ENCODE results near the gene ST6GALNAC3.

ST6GALNAC3 gene

DNA sequence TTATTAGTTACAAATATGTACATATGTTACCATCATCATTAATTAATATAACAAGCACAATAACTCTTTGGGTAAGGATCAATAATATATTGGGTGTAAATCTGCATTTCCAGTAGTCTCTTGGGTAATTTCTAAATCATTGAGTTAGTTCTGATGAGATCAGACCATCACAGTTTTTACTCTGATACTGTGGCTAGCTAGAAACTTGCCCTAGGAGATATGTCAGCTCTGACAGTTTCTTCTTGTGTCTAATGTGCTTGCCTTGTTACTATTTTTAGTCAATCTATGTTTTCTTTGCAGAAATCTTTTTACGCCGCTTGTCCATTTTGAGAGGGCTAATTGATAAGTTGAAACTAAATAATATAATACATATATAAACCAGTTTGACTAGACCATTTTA, 507.2 kb downstream of the ST6GALNAC3 start:
- TF ChIP-seq ARNT (IDR thresholded peaks at IDR 0.05) (no peak), ELF4 (IDR thresholded peaks at IDR 0.05) (no peak), FOXK2 (IDR thresholded peaks at IDR 0.05) (no peak), FOXA1 (IDR thresholded peaks at IDR 0.05) (no peak), SUZ12 (IDR thresholded peaks at IDR 0.05) (no peak), BHLHE40 (IDR thresholded peaks at IDR 0.05; ENCODE audit: borderline replicate concordance) (no peak), ZNF384 (IDR thresholded peaks at IDR 0.05) (no peak), FOXM1 (IDR thresholded peaks at IDR 0.05; ENCODE audit: borderline replicate concordance) (no peak)
- no peak for DNase-seq (ENCODE audit: extremely low spot score)
- ChIA-PET POLR2A (no interaction called here), CTCF (no interaction called here)

- CTCF ChIA-PET = no interaction called here
- TF ChIP-seq FOXM1 (IDR thresholded peaks at IDR 0.05; ENCODE audit: borderline replicate concordance) (no peak), BHLHE40 (IDR thresholded peaks at IDR 0.05; ENCODE audit: borderline replicate concordance) (no peak)
- no peak for DNase-seq (ENCODE audit: extremely low spot score)
- POLR2A ChIA-PET = no interaction called here
Observed at GRCh38 chr1:76583235-76583868, 508.8 kb downstream of the ST6GALNAC3 start.

- no peak for DNase-seq (ENCODE audit: extremely low spot score)
- POLR2A ChIA-PET = no interaction called here
- no peak for TF ChIP-seq FOXM1 (IDR thresholded peaks at IDR 0.05; ENCODE audit: borderline replicate concordance)
- no peak for TF ChIP-seq BHLHE40 (IDR thresholded peaks at IDR 0.05; ENCODE audit: borderline replicate concordance)
- TF ChIP-seq SUZ12 (IDR thresholded peaks at IDR 0.05) = no peak
- no peak for TF ChIP-seq TARDBP (IDR thresholded peaks at IDR 0.05)
- no peak for TF ChIP-seq L3MBTL2 (conservative IDR thresholded peaks at IDR 0.05)
- TF ChIP-seq ELF4 (IDR thresholded peaks at IDR 0.05) = no peak
- no peak for TF ChIP-seq LEF1 (IDR thresholded peaks at IDR 0.05; ENCODE audit: borderline replicate concordance)
- no peak for TF ChIP-seq HDGF (IDR thresholded peaks at IDR 0.05; ENCODE audit: borderline replicate concordance)
- TF ChIP-seq ARNT (IDR thresholded peaks at IDR 0.05) = no peak
- no peak for TF ChIP-seq PKNOX1 (IDR thresholded peaks at IDR 0.05)
- no peak for TF ChIP-seq CTBP1 (IDR thresholded peaks at IDR 0.05; ENCODE audit: borderline replicate concordance)
- no peak for TF ChIP-seq FOXA1 (IDR thresholded peaks at IDR 0.05)
- no peak for TF ChIP-seq SP1 (IDR thresholded peaks at IDR 0.05)
- no peak for TF ChIP-seq NFRKB (IDR thresholded peaks at IDR 0.05)
- no peak for TF ChIP-seq ZNF384 (IDR thresholded peaks at IDR 0.05)
- no peak for TF ChIP-seq FOXK2 (IDR thresholded peaks at IDR 0.05)
- CTCF ChIA-PET = no interaction called here
Observed at GRCh38 chr1:76583875-76584477, 509.4 kb downstream of the ST6GALNAC3 start.

GRCh38 chr1:76585980-76586674, 511.6 kb downstream of the ST6GALNAC3 start:
- CTCF ChIA-PET = no interaction called here
- POLR2A ChIA-PET = no interaction called here
- DNase-seq (ENCODE audit: extremely low spot score) = no peak

GRCh38 chr1:76587212-76587611, 512.7 kb downstream of the ST6GALNAC3 start:
- ChIA-PET CTCF (no interaction called here), POLR2A (no interaction called here)
- no peak for DNase-seq (ENCODE audit: extremely low spot score)
- TF ChIP-seq FOXK2 (IDR thresholded peaks at IDR 0.05) = no peak

More at GRCh38 chr1:76585980-76586674, 511.6 kb downstream of the ST6GALNAC3 start:
- TF ChIP-seq PKNOX1 (IDR thresholded peaks at IDR 0.05) = no peak
- TF ChIP-seq SP1 (IDR thresholded peaks at IDR 0.05) = no peak
- no peak for TF ChIP-seq LEF1 (IDR thresholded peaks at IDR 0.05; ENCODE audit: borderline replicate concordance)
- TF ChIP-seq ZNF384 (IDR thresholded peaks at IDR 0.05) = no peak
- TF ChIP-seq FOXM1 (IDR thresholded peaks at IDR 0.05; ENCODE audit: borderline replicate concordance) = no peak
- TF ChIP-seq L3MBTL2 (conservative IDR thresholded peaks at IDR 0.05) = no peak
- TF ChIP-seq NFRKB (IDR thresholded peaks at IDR 0.05) = no peak
- TF ChIP-seq TARDBP (IDR thresholded peaks at IDR 0.05) = no peak
- TF ChIP-seq CTBP1 (IDR thresholded peaks at IDR 0.05; ENCODE audit: borderline replicate concordance) = no peak

DNA sequence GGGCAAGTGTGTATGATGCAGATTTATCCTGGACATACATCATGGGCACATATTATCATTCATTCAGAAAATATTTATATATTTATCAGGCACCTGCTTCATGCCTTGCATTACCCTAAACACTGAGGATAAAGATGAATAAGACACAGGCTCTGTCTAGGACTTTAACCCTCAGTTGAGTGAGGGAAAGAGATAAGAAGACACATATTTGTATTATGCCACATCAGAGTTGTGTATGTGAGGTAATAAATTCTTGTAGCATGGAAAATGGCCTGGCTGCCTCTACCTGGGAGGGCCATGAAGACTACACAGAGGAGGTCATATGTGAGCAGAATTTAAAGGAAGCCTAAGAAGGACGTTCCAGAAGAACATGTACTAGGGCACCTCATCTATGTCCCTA, 516.9 kb downstream of the ST6GALNAC3 start:
- ChIA-PET CTCF (no interaction called here), POLR2A (no interaction called here)
- no peak for DNase-seq (ENCODE audit: extremely low spot score)
- no peak for TF ChIP-seq SP1 (IDR thresholded peaks at IDR 0.05)
- TF ChIP-seq ZNF384 (IDR thresholded peaks at IDR 0.05) = no peak
- TF ChIP-seq BHLHE40 (IDR thresholded peaks at IDR 0.05; ENCODE audit: borderline replicate concordance) = no peak
- TF ChIP-seq FOXA1 (IDR thresholded peaks at IDR 0.05) = no peak
- no peak for TF ChIP-seq HDGF (IDR thresholded peaks at IDR 0.05; ENCODE audit: borderline replicate concordance)
- no peak for TF ChIP-seq NFRKB (IDR thresholded peaks at IDR 0.05)
- TF ChIP-seq CTBP1 (IDR thresholded peaks at IDR 0.05; ENCODE audit: borderline replicate concordance) = no peak
- no peak for TF ChIP-seq FOXM1 (IDR thresholded peaks at IDR 0.05; ENCODE audit: borderline replicate concordance)
- no peak for TF ChIP-seq LEF1 (IDR thresholded peaks at IDR 0.05; ENCODE audit: borderline replicate concordance)
- no peak for TF ChIP-seq PKNOX1 (IDR thresholded peaks at IDR 0.05)
- no peak for TF ChIP-seq FOXK2 (IDR thresholded peaks at IDR 0.05)
- TF ChIP-seq ELF4 (IDR thresholded peaks at IDR 0.05) = no peak
- TF ChIP-seq L3MBTL2 (conservative IDR thresholded peaks at IDR 0.05) = no peak
- no peak for TF ChIP-seq SUZ12 (IDR thresholded peaks at IDR 0.05)
- no peak for TF ChIP-seq ARNT (IDR thresholded peaks at IDR 0.05)
- TF ChIP-seq TARDBP (IDR thresholded peaks at IDR 0.05) = no peak

Data from HEK293T (cell line).